Kasumi-1 (cell line): ENCODE results near the gene ZFAND6.

Experiments used
- DNase-seq, 2 experiments: peaks; one replicate each; lab custom pipeline; 2025; lab: John Stamatoyannopoulos, UW

ZFAND6 gene

GRCh38 chr15:80151576-80151975 is 92.1 kb downstream of the ZFAND6 start:
- no peak for DNase-seq

DNA sequence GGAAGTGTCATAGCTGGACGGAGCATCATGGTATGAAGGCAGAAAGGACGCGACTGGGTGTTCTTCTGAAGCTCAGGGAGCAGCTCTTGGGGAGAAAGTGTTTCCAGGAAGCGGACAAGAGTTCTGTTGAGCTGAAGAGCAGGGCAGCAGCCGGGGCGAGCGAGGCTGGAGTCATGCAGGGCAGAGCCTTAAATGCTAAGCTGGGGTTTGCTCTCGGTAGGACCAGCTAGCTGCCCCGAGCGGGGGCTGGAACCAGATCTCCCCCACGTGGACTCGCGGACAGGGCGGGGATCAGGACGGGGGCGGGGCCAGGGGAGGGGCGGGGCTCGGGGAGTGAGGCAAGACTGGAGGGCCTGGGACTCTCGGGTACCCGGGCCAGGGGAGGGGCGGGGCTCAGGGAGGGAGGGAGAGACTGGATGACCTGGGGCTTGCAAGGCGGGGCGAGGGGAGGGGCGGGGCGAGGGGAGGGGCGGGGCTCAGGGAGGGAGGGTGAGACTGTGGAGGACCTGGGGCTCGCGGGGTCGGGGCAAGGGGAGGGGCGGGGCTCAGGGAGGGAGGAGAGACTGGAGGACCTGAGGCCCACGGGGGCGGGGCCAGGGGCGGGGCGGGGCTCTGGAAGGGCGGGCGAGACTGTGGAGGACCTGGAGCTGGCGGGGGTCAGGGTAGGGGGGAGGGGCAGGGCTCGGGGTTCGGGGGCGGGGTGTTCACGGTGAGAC is 92.9 kb downstream of the ZFAND6 start:
- DNase-seq = peak; percentile 85 to 88

- peak; percentile 65 to 74 for DNase-seq
These were observed 93.7 kb downstream of the ZFAND6 start, which contains the start of gene FAH for GRCh38 chr15:80152896-80153876. TSS of gene FAH (plus strand) at chr15:80152999. CDS start at chr15:80153055, 56 bp downstream.

DNA sequence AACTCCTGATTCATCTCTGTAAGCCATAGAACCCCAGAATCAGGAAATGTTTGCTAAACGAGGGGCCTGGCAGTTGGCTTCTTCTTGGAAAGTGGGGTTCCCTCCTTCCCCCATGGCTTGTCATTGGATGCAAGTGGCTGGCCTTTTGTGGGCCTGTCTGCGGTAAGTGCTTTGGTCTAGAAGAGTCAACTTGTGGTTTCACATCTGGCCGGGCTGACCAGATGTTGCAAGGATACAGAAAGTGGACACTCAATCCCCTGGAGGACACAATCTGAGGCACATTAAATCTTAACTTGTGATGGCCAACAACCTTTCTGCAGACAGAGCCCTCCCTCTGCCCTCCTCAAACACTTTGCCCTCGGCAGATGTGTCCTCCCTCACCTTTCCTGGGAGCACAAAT is 94.4 kb downstream of the ZFAND6 start:
- DNase-seq = no peak

GRCh38 chr15:80154336-80154735 is 94.9 kb downstream of the ZFAND6 start:
- no peak for DNase-seq

DNA sequence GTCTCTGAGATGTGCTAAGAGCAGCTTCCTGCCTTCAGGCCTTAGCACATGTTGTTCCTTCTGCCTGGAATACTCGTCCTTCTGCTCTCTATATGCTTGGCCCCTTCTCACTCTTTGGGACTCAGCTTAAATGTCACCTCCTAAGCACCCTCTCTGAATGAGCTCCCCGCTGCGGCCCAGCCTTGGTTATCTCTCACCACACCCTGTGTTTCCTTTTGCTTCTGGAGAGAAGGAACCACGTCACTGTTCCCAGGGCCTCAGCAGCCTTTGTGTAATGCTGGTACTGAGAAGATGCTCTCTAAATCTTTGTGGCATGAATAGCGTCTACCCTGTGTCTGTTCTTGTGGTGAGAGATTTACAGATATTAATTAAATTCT is 95.5 kb downstream of the ZFAND6 start:
- DNase-seq = no peak

GRCh38 chr15:80155378-80156175 is 96.1 kb downstream of the ZFAND6 start:
- DNase-seq = peak in 1 of 2 experiments; percentile 11

GRCh38 chr15:80156176-80156720 is 96.8 kb downstream of the ZFAND6 start:
- DNase-seq = no peak

- no peak for DNase-seq
These were observed 97.7 kb downstream of the ZFAND6 start for GRCh38 chr15:80157215-80157614.

DNA sequence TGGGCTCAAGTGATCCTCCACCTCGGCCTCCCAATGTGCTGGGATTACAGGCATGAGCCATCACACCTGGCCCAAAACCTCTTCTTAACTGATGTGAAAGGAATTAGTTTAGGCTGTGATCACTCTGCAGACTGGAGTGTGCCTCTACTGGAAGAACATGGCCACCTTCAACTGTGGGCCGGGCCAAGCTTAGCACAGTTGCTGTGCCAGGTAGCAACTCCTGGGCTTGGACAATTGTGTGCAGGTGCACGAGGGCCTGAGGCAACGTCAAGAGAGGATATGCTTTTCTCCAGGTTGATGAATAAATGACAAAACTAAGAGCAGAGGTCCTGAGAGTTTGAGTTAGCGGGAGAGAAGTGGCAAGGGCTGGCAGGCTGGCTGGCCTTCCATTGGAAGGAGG is 99.8 kb downstream of the ZFAND6 start:
- DNase-seq = no peak

DNA sequence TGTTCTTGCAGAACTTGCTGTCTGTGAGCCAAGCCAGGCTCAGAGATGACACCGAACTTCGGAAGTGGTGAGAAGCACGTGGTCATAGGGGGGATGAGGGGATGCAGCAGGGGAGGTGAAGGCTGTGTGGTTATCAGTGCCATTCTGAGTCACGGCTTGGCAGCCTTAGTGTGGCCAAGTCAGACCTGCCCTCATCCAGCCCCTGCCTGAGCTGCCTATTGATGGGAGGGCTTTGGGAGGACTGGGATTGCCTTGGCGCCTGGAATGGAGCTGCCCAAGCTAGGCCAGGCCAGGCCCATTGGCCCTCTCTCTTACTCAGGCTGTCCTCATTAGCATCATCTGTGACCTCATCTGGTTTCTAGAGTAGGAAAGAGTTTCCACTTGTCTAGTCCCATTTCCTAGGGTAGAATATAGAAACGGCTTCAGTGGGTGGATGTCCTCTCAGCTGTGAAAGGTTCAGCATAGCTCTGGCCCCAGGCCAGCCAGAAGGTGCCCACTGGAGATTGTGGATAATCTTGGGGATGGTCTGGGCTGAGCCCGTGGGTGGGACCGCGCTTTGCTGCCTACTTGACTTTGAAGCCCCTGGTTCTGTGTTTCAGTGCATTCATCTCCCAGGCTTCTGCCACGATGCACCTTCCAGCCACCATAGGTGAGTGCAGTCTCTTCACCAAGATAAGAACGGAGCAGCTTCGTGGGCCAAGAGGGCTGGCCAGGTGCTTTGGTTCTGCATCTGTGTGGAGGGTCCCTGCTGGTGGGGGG is 100.5 kb downstream of the ZFAND6 start:
- DNase-seq = no peak

GRCh38 chr15:80160570-80161156 is 101.2 kb downstream of the ZFAND6 start:
- peak; percentile 98 to 99 for DNase-seq

DNA sequence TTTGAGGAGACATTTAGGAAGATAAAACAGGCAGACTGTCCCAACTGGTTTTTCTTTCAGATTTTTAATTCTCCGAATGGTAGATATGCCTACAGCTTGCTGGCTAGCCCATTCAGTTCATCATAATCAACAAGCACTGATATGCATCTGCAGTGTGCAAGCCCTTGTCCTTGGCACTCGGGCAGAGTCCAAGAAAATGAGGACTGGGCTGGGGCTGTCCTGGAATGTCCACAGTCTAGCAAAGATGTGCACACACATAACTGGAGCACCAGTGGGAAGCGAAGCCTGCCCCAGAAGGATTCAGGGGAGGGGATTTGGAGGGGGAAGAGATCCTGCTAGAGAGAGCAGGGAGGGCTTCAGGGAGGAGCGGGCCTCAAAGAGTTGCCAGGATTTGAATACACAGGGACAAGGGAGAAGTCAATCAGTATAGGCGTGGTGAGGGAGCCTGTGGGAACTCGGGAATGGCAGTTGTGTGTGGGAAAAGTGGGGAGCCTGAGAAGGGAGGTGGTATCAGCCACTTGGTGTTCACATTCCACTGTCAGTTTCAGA is 102.1 kb downstream of the ZFAND6 start:
- no peak for DNase-seq

- no peak for DNase-seq
These were observed 102.6 kb downstream of the ZFAND6 start for GRCh38 chr15:80162059-80162554.

DNA sequence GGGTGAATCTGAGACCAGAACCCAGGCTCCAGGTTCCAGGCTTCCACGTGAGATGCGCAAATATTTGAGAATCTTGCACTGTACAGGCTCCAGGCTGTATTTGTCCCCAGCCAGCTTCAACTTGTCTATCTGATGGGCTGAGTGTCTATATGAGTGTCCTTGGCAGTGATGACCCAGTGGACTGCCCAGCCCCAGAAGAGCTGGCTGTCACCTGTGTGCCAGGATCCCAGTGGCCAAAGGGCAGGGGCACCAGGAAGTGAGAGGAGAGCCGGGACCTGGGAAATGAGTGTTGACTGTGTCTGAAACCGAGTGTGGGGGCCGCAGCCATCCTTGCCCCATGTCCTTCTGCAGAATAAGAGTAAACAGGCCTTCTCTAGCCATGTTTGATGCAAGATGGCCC is 103.7 kb downstream of the ZFAND6 start:
- DNase-seq = no peak

GRCh38 chr15:80163897-80164296 is 104.4 kb downstream of the ZFAND6 start:
- no peak for DNase-seq

GRCh38 chr15:80167936-80168335 is 108.5 kb downstream of the ZFAND6 start:
- no peak for DNase-seq

GRCh38 chr15:80168421-80168820 is 108.9 kb downstream of the ZFAND6 start:
- no peak for DNase-seq

DNA sequence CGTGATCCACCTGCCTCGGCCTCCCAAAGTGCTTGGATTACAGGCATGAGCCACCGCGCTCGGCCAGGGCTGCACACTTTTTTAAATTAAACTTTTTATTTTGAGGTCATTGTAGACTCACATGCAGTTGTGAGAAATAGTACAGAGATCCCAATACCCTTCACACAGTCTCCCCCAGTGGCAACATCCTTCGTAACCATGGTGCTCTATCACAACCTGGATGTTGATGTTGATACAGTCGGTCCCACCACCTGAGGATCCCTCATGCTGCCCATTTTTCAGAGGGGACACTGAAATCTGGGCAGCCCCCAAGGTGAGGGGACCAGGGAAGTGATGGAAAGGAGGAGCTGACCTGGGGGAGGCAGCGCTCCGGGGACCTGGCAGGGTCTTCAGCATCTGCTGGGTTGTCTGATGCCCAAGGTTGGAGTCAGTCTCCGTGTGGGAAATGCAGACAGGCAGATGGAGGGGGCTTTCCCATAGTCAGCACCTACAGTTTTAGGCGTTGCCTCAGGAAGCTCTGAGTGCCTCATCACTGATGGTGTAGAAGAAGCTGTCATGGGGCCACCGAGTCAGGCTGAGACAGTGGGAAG is 110.4 kb downstream of the ZFAND6 start:
- no peak for DNase-seq

DNA sequence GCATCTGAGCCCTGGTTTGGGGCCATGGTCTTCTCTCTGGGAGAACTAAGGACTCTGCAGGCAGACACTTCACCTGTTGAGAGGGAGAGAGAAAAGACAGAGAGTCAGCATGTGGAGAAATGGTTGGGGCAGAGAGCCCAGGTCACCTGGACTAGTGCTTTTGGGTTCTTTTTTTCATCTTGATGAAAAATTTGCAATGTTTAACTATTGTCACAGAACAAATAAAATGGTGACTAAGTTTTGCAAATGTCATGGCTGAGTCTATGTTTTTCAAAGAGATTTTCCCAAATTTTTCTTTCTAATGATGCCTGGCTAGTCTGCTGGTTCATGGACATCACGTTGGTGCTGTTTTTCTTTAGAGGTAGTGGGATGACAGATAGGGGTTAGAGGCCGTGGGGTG is 111.1 kb downstream of the ZFAND6 start:
- no peak for DNase-seq
